Muscle layer of duodenum (tissue), 2 donors: Measurements from ENCODE around the gene CABLES2.

ENCODE experiments used
- H3K27ac ChIP-seq: one replicate; pipeline ENCODE4 v1.7.0; 2013; ENCODE audit warnings: mild to moderate bottlenecking, low read length
- H3K27me3 ChIP-seq: one replicate; pipeline ENCODE4 v1.7.0; 2013; ENCODE audit warnings: low read depth, mild to moderate bottlenecking, control low read depth, low read length
- H3K36me3 ChIP-seq, 2 donors: one replicate each; pipeline ENCODE4 v1.7.0; 2013; ENCODE audit warnings: low read length in 2 of 2, control low read depth in 1 of 2, mild to moderate bottlenecking in 1 of 2; ENCODE audit not compliant: insufficient read depth in 2 of 2, control insufficient read depth in 1 of 2
- H3K4me1 ChIP-seq, 2 donors: one replicate each; pipeline ENCODE4 v1.7.0; 2013; ENCODE audit warnings: low read length in 2 of 2, mild to moderate bottlenecking in 2 of 2, control low read depth in 1 of 2, moderate library complexity in 1 of 2; ENCODE audit not compliant: insufficient read depth in 2 of 2, control insufficient read depth in 1 of 2
- H3K4me3 ChIP-seq, 2 donors: one replicate each; pipeline ENCODE4 v1.7.0; 2013; ENCODE audit warnings: low read length in 2 of 2, low read depth in 1 of 2, mild to moderate bottlenecking in 1 of 2
- H3K9me3 ChIP-seq, 2 donors: one replicate each; pipeline ENCODE4 v1.7.0; 2013; ENCODE audit warnings: low read length in 2 of 2, control low read depth in 1 of 2, mild to moderate bottlenecking in 1 of 2; ENCODE audit not compliant: control insufficient read depth in 1 of 2
- donor health status: healthy.

The CABLES2 gene

DNA sequence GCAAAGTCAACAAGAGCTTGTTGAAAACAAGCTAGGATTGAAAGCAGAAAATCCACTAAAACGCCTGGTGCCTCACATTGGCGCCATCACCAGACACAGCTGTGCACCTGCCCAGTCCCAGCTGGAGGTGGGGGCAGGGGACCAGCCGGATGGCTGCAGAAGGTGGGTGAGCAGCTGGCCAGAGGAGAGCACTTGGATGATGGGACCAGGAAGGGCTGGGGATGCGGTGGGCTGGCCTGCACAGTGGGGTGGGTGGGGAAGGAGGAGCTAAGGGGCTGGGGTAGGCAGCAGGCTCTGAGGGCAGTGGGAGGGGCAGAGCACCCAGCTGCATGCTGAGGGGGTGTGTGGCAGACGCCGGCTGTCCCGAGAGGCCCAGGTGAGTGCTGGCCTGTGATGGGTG lies 7.1 kb downstream of the CABLES2 start:
- Histone ChIP-seq H3K9me3 (no peaks in the 10 kb centered on the region), H3K36me3 (peaks cover 0 to 15% of the 10 kb centered on the region in 2 donors), H3K4me3 (no peak overlapping the region), H3K4me1 (peaks cover 0 to 1% of the 10 kb centered on the region in 2 donors), H3K27me3 (no peaks in the 10 kb centered on the region), H3K27ac (no peak overlapping the region)

GRCh38 chr20:62398120-62398821 lies 8.8 kb downstream of the CABLES2 start:
- H3K36me3 ChIP-seq = peaks cover 5 to 26% of the 10 kb centered on the region in 2 donors
- no peaks in the 10 kb centered on the region for H3K27me3 ChIP-seq
- no peaks in the 10 kb centered on the region for H3K4me1 ChIP-seq
- no peak overlapping the region for H3K27ac ChIP-seq
- no peaks in the 10 kb centered on the region for H3K9me3 ChIP-seq
- H3K4me3 ChIP-seq = no peak overlapping the region

- H3K4me1 ChIP-seq = no peaks in the 10 kb centered on the region
- H3K27ac ChIP-seq = no peak overlapping the region
- peaks cover 9 to 30% of the 10 kb centered on the region in 2 donors for H3K36me3 ChIP-seq
- H3K27me3 ChIP-seq = no peaks in the 10 kb centered on the region
- H3K9me3 ChIP-seq = no peaks in the 10 kb centered on the region
- H3K4me3 ChIP-seq = no peak overlapping the region
Measured at GRCh38 chr20:62396367-62397239, 10.5 kb downstream of the CABLES2 start.

DNA sequence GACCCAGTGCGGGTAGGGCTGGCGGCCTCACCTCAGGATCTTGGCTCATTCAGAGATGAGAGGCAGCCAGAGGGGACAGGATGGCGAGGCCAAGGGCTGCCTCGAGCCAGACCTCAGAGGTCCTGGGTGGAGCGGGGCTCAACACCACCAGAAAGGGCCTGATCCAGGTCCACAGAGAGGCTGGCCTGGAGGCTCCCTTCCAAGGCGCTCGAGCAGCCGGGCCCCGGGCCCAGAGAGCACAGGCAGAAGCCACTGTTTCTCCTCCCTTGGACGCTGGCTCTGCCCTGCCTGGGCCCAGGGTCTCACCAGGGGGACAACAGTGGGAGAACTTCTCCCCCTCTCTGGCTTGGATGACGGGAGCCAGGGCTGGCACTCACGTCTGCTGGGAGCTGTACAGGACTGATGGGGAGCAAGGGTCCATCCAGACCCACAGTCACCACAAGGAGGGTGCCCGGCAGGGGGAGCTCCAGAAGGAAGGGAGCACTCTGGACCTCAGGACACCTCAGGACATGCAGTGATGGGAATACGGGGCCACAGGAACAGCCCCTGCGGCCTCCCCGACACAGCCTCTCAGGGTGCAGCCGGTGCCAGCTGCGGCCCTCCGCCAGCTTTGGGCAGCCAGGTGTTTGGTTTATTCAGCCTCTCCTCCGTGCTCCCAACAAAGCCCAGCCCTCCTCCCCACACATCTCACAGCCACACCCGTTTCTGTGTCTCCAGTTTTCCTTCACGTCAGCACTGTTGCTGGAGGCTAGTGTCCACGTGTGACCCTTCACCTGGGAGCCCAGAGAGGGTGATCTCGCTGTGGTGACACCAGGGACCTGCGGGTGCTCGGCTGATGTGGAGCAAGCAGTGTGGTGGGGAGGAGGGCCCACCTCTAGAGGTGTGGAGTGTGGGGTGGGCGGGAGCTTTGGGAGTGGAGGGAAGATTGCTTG lies 11.5 kb downstream of the CABLES2 start:
- Histone ChIP-seq H3K27me3 (no peaks in the 10 kb centered on the region), H3K4me3 (no peak overlapping the region), H3K9me3 (no peaks in the 10 kb centered on the region), H3K36me3 (peaks cover 9 to 40% of the 10 kb centered on the region in 2 donors), H3K27ac (no peak overlapping the region), H3K4me1 (no peaks in the 10 kb centered on the region)

DNA sequence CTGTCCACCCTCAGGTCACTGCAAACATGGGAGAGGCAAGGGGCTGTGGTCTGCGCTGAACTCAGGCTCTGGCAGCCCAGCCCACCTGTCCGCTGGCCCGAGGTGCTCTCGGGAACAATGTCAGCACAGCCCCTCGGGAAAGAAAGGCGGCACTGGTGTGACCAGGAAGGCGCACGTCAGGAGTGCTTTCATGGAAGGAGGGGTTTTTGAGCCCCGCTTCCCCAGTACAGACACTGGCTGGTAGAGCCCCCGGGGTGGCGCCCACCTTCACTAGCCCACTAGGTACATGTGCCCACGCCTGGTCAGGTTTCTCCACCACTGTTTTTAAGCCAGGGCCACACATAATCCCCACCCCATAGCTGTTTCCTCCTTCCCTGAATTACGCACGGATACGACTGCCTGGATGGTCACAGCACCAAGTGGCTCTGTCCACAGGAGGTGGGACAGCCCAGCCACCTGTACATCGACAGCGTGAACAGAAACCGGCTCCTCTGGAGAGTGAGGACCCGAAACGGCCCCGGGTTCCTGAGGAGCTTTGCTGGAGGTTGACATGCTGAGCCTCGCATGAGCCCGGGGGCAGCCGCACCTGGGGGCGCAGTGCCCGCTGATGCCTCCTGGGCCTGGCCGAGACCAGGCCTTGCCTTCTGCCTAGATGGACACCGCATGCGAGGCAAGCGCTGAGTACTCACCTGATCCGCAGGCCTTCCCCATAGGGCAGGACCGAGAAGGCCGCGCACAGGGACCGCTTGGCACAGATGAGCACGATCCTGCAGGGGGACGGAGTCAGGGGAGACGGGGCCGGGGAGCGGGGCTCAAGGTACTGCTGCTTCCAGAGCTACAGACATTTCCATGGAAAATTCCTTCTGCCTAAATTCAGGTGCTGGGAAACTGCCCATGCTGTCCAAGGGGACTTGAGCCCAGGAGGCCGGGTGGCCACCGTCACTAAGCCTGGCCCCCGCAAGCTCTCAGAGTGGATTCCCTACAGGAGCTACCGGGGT lies 12.5 kb downstream of the CABLES2 start:
- H3K27me3 ChIP-seq = no peaks in the 10 kb centered on the region
- no peak overlapping the region for H3K27ac ChIP-seq
- H3K36me3 ChIP-seq = peaks cover 17 to 42% of the 10 kb centered on the region in 2 donors

DNA sequence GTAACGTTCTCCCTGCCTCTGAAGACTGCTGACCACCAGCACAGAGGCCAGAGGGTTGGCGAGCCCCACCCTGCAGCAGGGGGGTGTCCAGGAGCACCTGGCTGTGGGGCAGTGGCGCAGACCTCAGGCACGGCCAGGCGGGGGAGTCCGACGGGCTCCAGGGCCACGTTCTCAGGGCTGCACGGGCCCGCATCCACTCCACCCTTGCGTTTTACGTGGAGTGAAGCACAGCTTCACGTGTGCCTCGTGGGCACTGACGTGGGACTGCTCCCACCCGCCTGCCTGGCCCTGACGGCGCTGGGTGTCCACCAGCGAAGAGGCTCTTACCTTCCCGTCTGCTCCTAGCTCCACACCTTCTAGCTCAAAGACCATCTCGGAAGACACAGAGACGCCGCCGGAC lies 13.3 kb downstream of the CABLES2 start:
- Histone ChIP-seq H3K27ac (no peak overlapping the region), H3K4me3 (no peak overlapping the region), H3K4me1 (no peaks in the 10 kb centered on the region), H3K9me3 (no peaks in the 10 kb centered on the region), H3K36me3 (peaks cover 24 to 46% of the 10 kb centered on the region in 2 donors), H3K27me3 (no peaks in the 10 kb centered on the region)

More for the DNA sequence above, 12.5 kb downstream of the CABLES2 start:
- Histone ChIP-seq H3K4me1 (no peaks in the 10 kb centered on the region), H3K4me3 (no peak overlapping the region), H3K9me3 (no peaks in the 10 kb centered on the region)

GRCh38 chr20:62393335-62393665 lies 13.8 kb downstream of the CABLES2 start:
- Histone ChIP-seq H3K36me3 (peaks cover 29 to 47% of the 10 kb centered on the region in 2 donors), H3K27ac (no peak overlapping the region), H3K4me1 (peaks cover 0 to 2% of the 10 kb centered on the region in 2 donors), H3K4me3 (no peak overlapping the region), H3K27me3 (no peaks in the 10 kb centered on the region), H3K9me3 (no peaks in the 10 kb centered on the region)

GRCh38 chr20:62392621-62393334 lies 14.3 kb downstream of the CABLES2 start:
- Histone ChIP-seq H3K4me1 (peaks cover 0 to 8% of the 10 kb centered on the region in 2 donors), H3K27ac (no peak overlapping the region), H3K4me3 (no peak overlapping the region), H3K36me3 (peaks cover 29 to 47% of the 10 kb centered on the region in 2 donors), H3K9me3 (no peaks in the 10 kb centered on the region), H3K27me3 (no peaks in the 10 kb centered on the region)

DNA sequence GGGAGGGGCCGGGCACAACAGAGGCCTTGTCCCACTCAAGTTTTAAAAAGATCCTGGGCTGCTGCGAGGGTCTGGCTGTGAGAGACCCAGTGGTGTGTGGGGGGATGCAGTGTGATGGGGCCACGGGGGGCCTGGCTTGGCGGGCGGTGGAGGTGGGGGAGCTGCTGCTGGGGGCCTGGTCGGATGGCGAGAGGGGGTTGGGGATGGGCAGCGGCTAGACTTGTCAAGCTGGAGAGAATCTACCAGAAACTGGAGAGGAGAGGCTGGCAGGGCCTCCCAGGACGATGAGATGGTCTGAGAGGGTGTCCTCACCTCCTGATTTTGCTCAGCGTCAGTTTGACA lies 15.0 kb downstream of the CABLES2 start:
- peaks cover 0 to 13% of the 10 kb centered on the region in 2 donors for H3K4me1 ChIP-seq
- no peaks in the 10 kb centered on the region for H3K27me3 ChIP-seq
- no peak overlapping the region for H3K27ac ChIP-seq
- peaks cover 29 to 47% of the 10 kb centered on the region in 2 donors for H3K36me3 ChIP-seq
- no peaks in the 10 kb centered on the region for H3K9me3 ChIP-seq
- H3K4me3 ChIP-seq = no peak overlapping the region
